Thyroid gland (tissue), 4 donors: Measurements from ENCODE around the gene PPP1R1B. TPM values are rescaled to one million over a fixed set of nuclear protein-coding genes. Genes with fewer than 3 reads are reported as not detected.

Experiments used
- DNase-seq, 2 donors: peaks; one replicate each; pipeline ENCODE4 v3.0.0-alpha.2; 2019
- H3K27ac ChIP-seq, 3 donors: fragments of 200-600 bp; sonication (generic); 1 replicate in 2 of 3; 2 replicates in 1 of 3; pipeline ENCODE4 v1.5.1; 2016 to 2019; ENCODE audit warnings: mild to moderate bottlenecking in 1 of 3, moderate library complexity in 1 of 3
- H3K27me3 ChIP-seq: fragments of 200-600 bp; sonication (generic); one replicate; pipeline ENCODE4 v1.5.1; 2019
- H3K36me3 ChIP-seq, 2 donors: fragments of 200-600 bp; sonication (generic); one replicate each; pipeline ENCODE4 v1.5.1; 2016 to 2019
- H3K4me1 ChIP-seq, 2 donors: fragments of 200-600 bp; sonication (generic); one replicate each; pipeline ENCODE4 v1.5.1; 2017 to 2019
- H3K4me3 ChIP-seq, 3 donors: fragments of 200-600 bp; sonication (generic); replicated peaks in 1 of 3; 1 replicate in 2 of 3; 2 replicates in 1 of 3; pipeline ENCODE4 v1.5.1; 2016; ENCODE audit warnings: mild to moderate bottlenecking in 1 of 3
- H3K9me3 ChIP-seq: fragments of 200-600 bp; sonication (generic); one replicate; pipeline ENCODE4 v1.5.1; 2017
- POLR2A ChIP-seq, 2 donors: fragments of 450-650 bp; IDR thresholded peaks; one replicate each; pipeline ENCODE4 v1.6.1; 2017; ENCODE audit warnings: antibody characterized with exemption in 2 of 2, mild to moderate bottlenecking in 2 of 2, moderate library complexity in 1 of 2
- WGBS, 2 donors: methylation state at CpG; one replicate each; pipeline ENCODE4 v1.1.5; 2017; 5-methylcytosine and 5-hydroxymethylcytosine counted together
- intact Hi-C: fragments of 100-400 bp; cut with DNase I; formaldehyde crosslinking; loops from one replicate; pipeline ENCODE4 v1.15.1; 2023
- total RNA-seq, 4 donors: library from RNA; depleted of rRNA; stranded (reverse); fragments of >200 nt; gene quantifications; one replicate each; pipeline ENCODE4 v1.2.3, GENCODE V29; 2016
- TF ChIP-seq, protein P1 (sequence below), 6 experiments: fragments of 200-600 bp in 3 of 6; fragments of 450-650 bp in 3 of 6; sonication (generic) in 3 of 6; IDR thresholded peaks; one replicate each; pipeline ENCODE4 v1.5.1; 2016 to 2019; ENCODE audit warnings: antibody characterized with exemption in 6 of 6, mild to moderate bottlenecking in 2 of 6, inconsistent platforms in 1 of 6, moderate library complexity in 1 of 6

The PPP1R1B gene
- total RNA-seq, 4 donors from 2014 or later, result 1.2 TPM; not detected in 3

- Histone ChIP-seq H3K27ac (peak overlapping the region; percentile 33 to 79 (median 35)), H3K9me3 (no peaks in the 10 kb centered on the region), H3K36me3 (peaks cover 17 to 18% of the 10 kb centered on the region in 2 donors), H3K27me3 (no peaks in the 10 kb centered on the region), H3K4me3 (no peak overlapping the region), H3K4me1 (peaks cover 15 to 39% of the 10 kb centered on the region in 2 donors)
- TF ChIP-seq POLR2A (IDR thresholded peaks at IDR 0.05), result no peak
- TF ChIP-seq, protein P1, sequence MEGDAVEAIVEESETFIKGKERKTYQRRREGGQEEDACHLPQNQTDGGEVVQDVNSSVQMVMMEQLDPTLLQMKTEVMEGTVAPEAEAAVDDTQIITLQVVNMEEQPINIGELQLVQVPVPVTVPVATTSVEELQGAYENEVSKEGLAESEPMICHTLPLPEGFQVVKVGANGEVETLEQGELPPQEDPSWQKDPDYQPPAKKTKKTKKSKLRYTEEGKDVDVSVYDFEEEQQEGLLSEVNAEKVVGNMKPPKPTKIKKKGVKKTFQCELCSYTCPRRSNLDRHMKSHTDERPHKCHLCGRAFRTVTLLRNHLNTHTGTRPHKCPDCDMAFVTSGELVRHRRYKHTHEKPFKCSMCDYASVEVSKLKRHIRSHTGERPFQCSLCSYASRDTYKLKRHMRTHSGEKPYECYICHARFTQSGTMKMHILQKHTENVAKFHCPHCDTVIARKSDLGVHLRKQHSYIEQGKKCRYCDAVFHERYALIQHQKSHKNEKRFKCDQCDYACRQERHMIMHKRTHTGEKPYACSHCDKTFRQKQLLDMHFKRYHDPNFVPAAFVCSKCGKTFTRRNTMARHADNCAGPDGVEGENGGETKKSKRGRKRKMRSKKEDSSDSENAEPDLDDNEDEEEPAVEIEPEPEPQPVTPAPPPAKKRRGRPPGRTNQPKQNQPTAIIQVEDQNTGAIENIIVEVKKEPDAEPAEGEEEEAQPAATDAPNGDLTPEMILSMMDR (IDR thresholded peaks at IDR 0.05), result no peak
- intact Hi-C loops, result no loop called here
- WGBS, 2 donors, result 90 to 92% methylated on average over 21 to 31 of the region's 35 CpGs
- no peak for DNase-seq
These were observed 33.9 kb downstream of the PPP1R1B start for GRCh38 chr17:39660397-39661385.

- no peak for TF ChIP-seq POLR2A (IDR thresholded peaks at IDR 0.05)
- TF ChIP-seq, protein P1 (IDR thresholded peaks at IDR 0.05), result no peak
- peak overlapping the region; percentile 18 to 58 (median 47) for H3K27ac ChIP-seq
- no peaks in the 10 kb centered on the region for H3K9me3 ChIP-seq
- no peak for DNase-seq
- intact Hi-C loops, result no loop called here
- 83 to 84% methylated on average over 5 to 8 of the region's 8 CpGs for WGBS, 2 donors
- H3K36me3 ChIP-seq, result peaks cover 17 to 18% of the 10 kb centered on the region in 2 donors
- peaks cover 15 to 51% of the 10 kb centered on the region in 2 donors for H3K4me1 ChIP-seq
- H3K4me3 ChIP-seq, result no peak overlapping the region
- H3K27me3 ChIP-seq, result no peaks in the 10 kb centered on the region
These were observed 35.2 kb downstream of the PPP1R1B start for GRCh38 chr17:39661744-39662541.

DNA sequence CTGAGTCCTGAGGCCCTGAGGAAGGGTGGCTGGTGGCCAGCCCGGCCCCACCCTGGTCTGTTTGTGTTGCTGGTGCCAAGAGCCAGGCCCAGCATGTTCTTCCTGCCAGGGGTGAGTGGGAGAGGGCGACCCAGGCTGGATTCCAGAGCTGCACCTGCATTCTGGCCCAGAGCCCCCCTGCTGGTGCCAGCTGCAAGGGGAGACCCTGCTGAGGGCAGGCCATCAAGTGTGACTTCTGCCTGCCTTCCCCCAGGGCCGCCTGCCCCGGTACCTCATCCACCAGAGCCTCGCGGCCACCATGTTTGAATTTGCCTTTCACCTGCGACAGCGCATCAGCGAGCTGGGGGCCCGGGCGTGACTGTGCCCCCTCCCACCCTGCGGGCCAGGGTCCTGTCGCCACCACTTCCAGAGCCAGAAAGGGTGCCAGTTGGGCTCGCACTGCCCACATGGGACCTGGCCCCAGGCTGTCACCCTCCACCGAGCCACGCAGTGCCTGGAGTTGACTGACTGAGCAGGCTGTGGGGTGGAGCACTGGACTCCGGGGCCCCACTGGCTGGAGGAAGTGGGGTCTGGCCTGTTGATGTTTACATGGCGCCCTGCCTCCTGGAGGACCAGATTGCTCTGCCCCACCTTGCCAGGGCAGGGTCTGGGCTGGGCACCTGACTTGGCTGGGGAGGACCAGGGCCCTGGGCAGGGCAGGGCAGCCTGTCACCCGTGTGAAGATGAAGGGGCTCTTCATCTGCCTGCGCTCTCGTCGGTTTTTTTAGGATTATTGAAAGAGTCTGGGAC lies 36.0 kb downstream of the PPP1R1B start:
- peaks cover 17 to 18% of the 10 kb centered on the region in 2 donors for H3K36me3 ChIP-seq
- H3K27me3 ChIP-seq, result no peaks in the 10 kb centered on the region
- DNase-seq, result peak; percentile 67 to 79
- 77 to 82% methylated on average over 12 to 16 of the region's 22 CpGs for WGBS, 2 donors
- H3K4me1 ChIP-seq, result peaks cover 21 to 59% of the 10 kb centered on the region in 2 donors
- intact Hi-C loops, result no loop called here
- no peaks in the 10 kb centered on the region for H3K9me3 ChIP-seq
- peak overlapping the region; percentile 18 to 58 (median 47) for H3K27ac ChIP-seq
- TF ChIP-seq POLR2A (IDR thresholded peaks at IDR 0.05), result no peak
- TF ChIP-seq, protein P1 (IDR thresholded peaks at IDR 0.05), result no peak
- no peak overlapping the region for H3K4me3 ChIP-seq

GRCh38 chr17:39663340-39663687 lies 36.6 kb downstream of the PPP1R1B start:
- Histone ChIP-seq H3K27me3 (no peaks in the 10 kb centered on the region), H3K36me3 (peaks cover 17 to 18% of the 10 kb centered on the region in 2 donors), H3K9me3 (no peaks in the 10 kb centered on the region), H3K4me3 (no peak overlapping the region), H3K27ac (peak overlapping the region; percentile 1 to 58 (median 47)), H3K4me1 (peaks cover 27 to 65% of the 10 kb centered on the region in 2 donors)
- TF ChIP-seq, protein P1 (IDR thresholded peaks at IDR 0.05), result no peak
- no peak for TF ChIP-seq POLR2A (IDR thresholded peaks at IDR 0.05)
- intact Hi-C loops, result no loop called here
- WGBS, 2 donors, result 46 to 59% methylated on average over 3 of the region's 4 CpGs
- no peak for DNase-seq
